ENCODE measurements around the gene MARVELD1.

DNA sequence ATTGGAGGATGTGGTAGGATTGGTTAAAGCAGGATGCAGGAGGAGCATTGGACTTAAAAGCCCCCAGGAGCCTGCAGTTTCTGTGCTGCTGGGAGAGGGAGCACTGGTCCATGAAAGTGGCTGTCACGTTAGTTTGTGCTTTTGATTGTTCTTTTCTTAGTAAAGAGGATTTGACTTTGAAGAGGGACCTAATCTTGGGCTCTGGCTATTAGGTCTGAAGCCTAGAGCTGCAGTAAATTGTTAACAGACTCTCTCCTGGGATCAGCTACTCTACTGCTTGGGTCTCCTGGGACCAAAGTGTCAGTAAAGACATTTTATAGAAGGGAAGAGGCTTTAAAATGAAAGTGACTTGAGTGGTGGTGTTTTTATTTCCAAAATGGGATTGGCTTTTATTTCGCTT is 27.1 kb downstream of the MARVELD1 start:
- TF ChIP-seq, protein P1, sequence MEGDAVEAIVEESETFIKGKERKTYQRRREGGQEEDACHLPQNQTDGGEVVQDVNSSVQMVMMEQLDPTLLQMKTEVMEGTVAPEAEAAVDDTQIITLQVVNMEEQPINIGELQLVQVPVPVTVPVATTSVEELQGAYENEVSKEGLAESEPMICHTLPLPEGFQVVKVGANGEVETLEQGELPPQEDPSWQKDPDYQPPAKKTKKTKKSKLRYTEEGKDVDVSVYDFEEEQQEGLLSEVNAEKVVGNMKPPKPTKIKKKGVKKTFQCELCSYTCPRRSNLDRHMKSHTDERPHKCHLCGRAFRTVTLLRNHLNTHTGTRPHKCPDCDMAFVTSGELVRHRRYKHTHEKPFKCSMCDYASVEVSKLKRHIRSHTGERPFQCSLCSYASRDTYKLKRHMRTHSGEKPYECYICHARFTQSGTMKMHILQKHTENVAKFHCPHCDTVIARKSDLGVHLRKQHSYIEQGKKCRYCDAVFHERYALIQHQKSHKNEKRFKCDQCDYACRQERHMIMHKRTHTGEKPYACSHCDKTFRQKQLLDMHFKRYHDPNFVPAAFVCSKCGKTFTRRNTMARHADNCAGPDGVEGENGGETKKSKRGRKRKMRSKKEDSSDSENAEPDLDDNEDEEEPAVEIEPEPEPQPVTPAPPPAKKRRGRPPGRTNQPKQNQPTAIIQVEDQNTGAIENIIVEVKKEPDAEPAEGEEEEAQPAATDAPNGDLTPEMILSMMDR (IDR thresholded peaks at IDR 0.05): no peak
- TF ChIP-seq POLR2A (IDR thresholded peaks at IDR 0.05): no peak
